Osteoblast (primary cell): ENCODE measurements around the gene CEACAM20. TPM values are rescaled to one million over a fixed set of nuclear protein-coding genes. Genes with fewer than 3 reads are reported as not detected.
"Not testable (repeated sequence)": the region's sequence is repeated elsewhere in the genome, so short reads cannot be mapped to it uniquely, and the experiment has no call there.

Experiments used
- DNase-seq: peaks from one replicate; pipeline ENCODE4 v3.0.0; 2011; ENCODE audit warnings: low spot score, mixed read lengths; ENCODE audit not compliant: insufficient read length; ENCODE audit errors: missing footprints
- H2AFZ ChIP-seq: 2 replicates; pipeline ENCODE4 v1.6.0; 2011; ENCODE audit warnings: mild to moderate bottlenecking, low read length
- H3K27ac ChIP-seq: 2 replicates; pipeline ENCODE4 v1.5.1; 2011; ENCODE audit warnings: mild to moderate bottlenecking, low read depth, low read length, moderate library complexity
- H3K27me3 ChIP-seq: 2 replicates; pipeline ENCODE4 v1.6.0; 2012; ENCODE audit warnings: mild to moderate bottlenecking, control low read depth, inconsistent platforms, low read length, moderate library complexity; ENCODE audit not compliant: insufficient read depth
- H3K36me3 ChIP-seq: 2 replicates; pipeline ENCODE4 v1.5.1; 2011; ENCODE audit warnings: mild to moderate bottlenecking, low read length, control low read depth, moderate library complexity; ENCODE audit not compliant: insufficient read depth
- H3K4me1 ChIP-seq: 2 replicates; pipeline ENCODE4 v1.5.1; 2011; ENCODE audit warnings: mild to moderate bottlenecking, low read length, control low read depth, moderate library complexity; ENCODE audit not compliant: insufficient read depth
- H3K4me2 ChIP-seq: 2 replicates; pipeline ENCODE4 v1.6.0; 2011; ENCODE audit warnings: mild to moderate bottlenecking, low read length; ENCODE audit not compliant: insufficient read depth
- H3K4me3 ChIP-seq: fragments of 200-600 bp; sonication (generic); 3 replicates; pipeline ENCODE4 v1.5.1; 2012; ENCODE audit warnings: mild to moderate bottlenecking, low read length, inconsistent platforms; ENCODE audit not compliant: insufficient read depth
- H3K79me2 ChIP-seq: 2 replicates; pipeline ENCODE4 v1.6.0; 2012; ENCODE audit warnings: mild to moderate bottlenecking, low read length, control low read depth, inconsistent platforms; ENCODE audit not compliant: insufficient read depth
- H3K9me3 ChIP-seq: 2 replicates; pipeline ENCODE4 v1.5.1; 2011; ENCODE audit warnings: low read depth, low read length, control low read depth
- H4K20me1 ChIP-seq: 2 replicates; pipeline ENCODE4 v1.6.0; 2012; ENCODE audit warnings: mild to moderate bottlenecking, low read length, control low read depth; ENCODE audit not compliant: insufficient read depth
- total RNA-seq: library from RNA; depleted of rRNA; stranded (reverse); fragments of >200 nt; gene quantifications from 2 replicates; pipeline ENCODE4 v1.2.3, GENCODE V29; 2012
- TF ChIP-seq, protein P1 (sequence below): IDR thresholded peaks from 2 replicates; pipeline ENCODE4 v1.5.1; 2011; ENCODE audit warnings: mild to moderate bottlenecking, low read depth, low read length, moderate library complexity; ENCODE audit errors: extremely low read depth

Gene CEACAM20
- total RNA-seq, 1 donor: not detected

GRCh38 chr19:44499559-44499958 is 29.9 kb downstream of the CEACAM20 start:
- H3K79me2 ChIP-seq: peaks cover 52% of the 10 kb centered on the region
- H3K4me1 ChIP-seq: peaks cover 12% of the 10 kb centered on the region
- TF ChIP-seq, protein P1, sequence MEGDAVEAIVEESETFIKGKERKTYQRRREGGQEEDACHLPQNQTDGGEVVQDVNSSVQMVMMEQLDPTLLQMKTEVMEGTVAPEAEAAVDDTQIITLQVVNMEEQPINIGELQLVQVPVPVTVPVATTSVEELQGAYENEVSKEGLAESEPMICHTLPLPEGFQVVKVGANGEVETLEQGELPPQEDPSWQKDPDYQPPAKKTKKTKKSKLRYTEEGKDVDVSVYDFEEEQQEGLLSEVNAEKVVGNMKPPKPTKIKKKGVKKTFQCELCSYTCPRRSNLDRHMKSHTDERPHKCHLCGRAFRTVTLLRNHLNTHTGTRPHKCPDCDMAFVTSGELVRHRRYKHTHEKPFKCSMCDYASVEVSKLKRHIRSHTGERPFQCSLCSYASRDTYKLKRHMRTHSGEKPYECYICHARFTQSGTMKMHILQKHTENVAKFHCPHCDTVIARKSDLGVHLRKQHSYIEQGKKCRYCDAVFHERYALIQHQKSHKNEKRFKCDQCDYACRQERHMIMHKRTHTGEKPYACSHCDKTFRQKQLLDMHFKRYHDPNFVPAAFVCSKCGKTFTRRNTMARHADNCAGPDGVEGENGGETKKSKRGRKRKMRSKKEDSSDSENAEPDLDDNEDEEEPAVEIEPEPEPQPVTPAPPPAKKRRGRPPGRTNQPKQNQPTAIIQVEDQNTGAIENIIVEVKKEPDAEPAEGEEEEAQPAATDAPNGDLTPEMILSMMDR: no peak
- H3K27me3 ChIP-seq: no peaks in the 10 kb centered on the region
- H3K9me3 ChIP-seq: peaks cover 3% of the 10 kb centered on the region
- peak overlapping the region; percentile 98 for H3K4me3 ChIP-seq
- peak overlapping the region; percentile 81 for H3K27ac ChIP-seq
- H3K36me3 ChIP-seq: peaks cover 14% of the 10 kb centered on the region
- H2AFZ ChIP-seq: peak overlapping the region; percentile 100
- peaks cover 25% of the 10 kb centered on the region for H4K20me1 ChIP-seq
- peak overlapping the region; percentile 98 for H3K4me2 ChIP-seq
- no peak for DNase-seq

GRCh38 chr19:44498988-44499387 is 30.5 kb downstream of the CEACAM20 start:
- Histone ChIP-seq H2AFZ (no peak overlapping the region), H3K27me3 (no peaks in the 10 kb centered on the region), H3K4me1 (peaks cover 12% of the 10 kb centered on the region), H3K4me3 (no peak overlapping the region), H4K20me1 (peaks cover 25% of the 10 kb centered on the region), H3K36me3 (peaks cover 18% of the 10 kb centered on the region), H3K9me3 (peaks cover 3% of the 10 kb centered on the region), H3K27ac (no peak overlapping the region), H3K79me2 (peaks cover 54% of the 10 kb centered on the region), H3K4me2 (peak overlapping the region; percentile 98)
- no peak for DNase-seq
- TF ChIP-seq, protein P1: no peak

DNA sequence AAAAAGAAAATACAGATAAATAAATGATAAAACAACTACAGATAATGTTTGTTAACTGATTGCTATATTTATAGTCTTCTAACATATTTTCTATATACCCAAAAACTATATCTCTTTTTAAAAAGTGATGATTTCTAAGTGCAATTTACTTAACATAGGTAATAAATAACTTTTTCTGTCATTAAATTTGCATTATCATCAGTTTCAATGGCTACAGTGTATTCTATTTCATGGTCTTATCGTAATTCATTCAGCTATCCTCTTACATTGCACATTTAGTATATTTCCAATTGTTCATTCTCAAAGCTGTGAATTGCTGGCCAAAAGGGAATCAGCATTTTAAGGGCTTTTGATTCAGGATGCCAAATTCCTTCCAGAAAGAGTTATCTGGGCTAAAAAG is 32.8 kb downstream of the CEACAM20 start:
- peaks cover 36% of the 10 kb centered on the region for H3K36me3 ChIP-seq
- no peak overlapping the region for H2AFZ ChIP-seq
- no peak overlapping the region for H3K27ac ChIP-seq
- H3K4me2 ChIP-seq: no peak overlapping the region
- TF ChIP-seq, protein P1: no peak
- H3K27me3 ChIP-seq: no peaks in the 10 kb centered on the region
- H3K4me1 ChIP-seq: peaks cover 12% of the 10 kb centered on the region
- no peak overlapping the region for H3K4me3 ChIP-seq
- no peak for DNase-seq
- peaks cover 25% of the 10 kb centered on the region for H4K20me1 ChIP-seq
- peaks cover 14% of the 10 kb centered on the region for H3K9me3 ChIP-seq
- peaks cover 73% of the 10 kb centered on the region for H3K79me2 ChIP-seq

GRCh38 chr19:44476559-44477408 is 52.7 kb downstream of the CEACAM20 start:
- H3K36me3 ChIP-seq: peaks cover 56% of the 10 kb centered on the region

GRCh38 chr19:44468730-44469129 is 60.7 kb downstream of the CEACAM20 start:
- H3K4me1 ChIP-seq, H3K79me2 ChIP-seq, DNase-seq: not testable (repeated sequence)

More at GRCh38 chr19:44476559-44477408, 52.7 kb downstream of the CEACAM20 start:
- Histone ChIP-seq H3K27me3 (no peaks in the 10 kb centered on the region), H3K4me1 (no peaks in the 10 kb centered on the region), H4K20me1 (no peaks in the 10 kb centered on the region), H3K4me3 (no peak overlapping the region), H3K9me3 (peaks cover 73% of the 10 kb centered on the region), H2AFZ (no peak overlapping the region), H3K79me2 (no peaks in the 10 kb centered on the region), H3K4me2 (no peak overlapping the region), H3K27ac (no peak overlapping the region)
- no peak for DNase-seq
- TF ChIP-seq, protein P1: no peak

More at GRCh38 chr19:44468730-44469129, 60.7 kb downstream of the CEACAM20 start:
- H4K20me1 ChIP-seq, H3K27ac ChIP-seq, H3K27me3 ChIP-seq, H3K4me3 ChIP-seq, H3K36me3 ChIP-seq, H2AFZ ChIP-seq, H3K4me2 ChIP-seq: not testable (repeated sequence)
- peaks cover 10% of the 10 kb centered on the region for H3K9me3 ChIP-seq
